Urinary bladder (tissue), 4 donors: ENCODE measurements around the gene IGSF9B. TPM values are rescaled to one million over a fixed set of nuclear protein-coding genes. Genes with fewer than 3 reads are reported as not detected.

Experiments
- DNase-seq: peaks from one replicate; pipeline ENCODE4 v3.0.0-alpha.2; 2015; ENCODE audit errors: extremely low spot score
- H3K27ac ChIP-seq: one replicate; pipeline ENCODE4 v1.5.1; 2013; ENCODE audit warnings: low read depth, mild to moderate bottlenecking, moderate library complexity
- H3K36me3 ChIP-seq: one replicate; pipeline ENCODE4 v1.6.1; 2013; ENCODE audit warnings: mild to moderate bottlenecking, moderate library complexity; ENCODE audit not compliant: insufficient read depth
- H3K4me1 ChIP-seq: one replicate; pipeline ENCODE4 v1.6.1; 2013; ENCODE audit warnings: mild to moderate bottlenecking, moderate library complexity; ENCODE audit not compliant: insufficient read depth
- H3K4me3 ChIP-seq: one replicate; pipeline ENCODE4 v1.5.1; 2013; ENCODE audit warnings: low read depth, low read length
- WGBS: extraction: QIAGEN DNeasy Blood & Tissue Kit; methylation state at CpG from one replicate; pipeline ENCODE4 v1.1.7; 2013; 5-methylcytosine and 5-hydroxymethylcytosine counted together
- polyA plus RNA-seq: library from polyadenylated mRNA; stranded (reverse); fragments of 200-250 nt; gene quantifications from one replicate; pipeline ENCODE4 v1.2.3, GENCODE V29; 2013
- total RNA-seq: library from RNA; depleted of rRNA; stranded (reverse); fragments of >200 nt; gene quantifications from one replicate; pipeline ENCODE4 v1.2.3, GENCODE V29; 2014
- donor health status: healthy with polysubstance abuse.
- donor health status: healthy.

Gene IGSF9B
- total and polyA plus RNA-seq, 2 donors: 11.4 to 14.0 TPM

DNA sequence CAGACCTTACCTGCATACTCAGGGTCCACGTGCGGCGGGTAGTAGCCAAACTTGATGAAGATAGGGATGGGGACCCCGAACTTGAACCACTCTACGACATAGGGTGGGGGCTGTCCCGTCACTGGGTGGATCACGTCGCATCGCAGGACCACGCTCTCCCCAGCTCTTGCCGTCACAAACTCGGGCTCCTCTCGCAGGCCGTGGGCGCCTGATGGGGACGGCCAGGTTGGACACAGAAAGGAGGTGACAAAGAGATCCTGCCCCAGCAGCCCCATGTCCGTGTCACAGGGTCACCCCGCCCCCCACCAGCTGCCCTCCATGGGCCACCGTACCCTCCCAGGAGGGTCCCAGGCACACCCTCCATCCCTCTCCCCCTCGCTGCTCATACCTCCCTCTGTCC is 10.7 kb downstream of the IGSF9B start:
- H3K4me3 ChIP-seq: no peak overlapping the region
- no peak for DNase-seq
- no peak overlapping the region for H3K27ac ChIP-seq
- WGBS: 80% methylated on average over 19 of the region's 20 CpGs
- H3K36me3 ChIP-seq: no peaks in the 10 kb centered on the region
- H3K4me1 ChIP-seq: no peaks in the 10 kb centered on the region

DNA sequence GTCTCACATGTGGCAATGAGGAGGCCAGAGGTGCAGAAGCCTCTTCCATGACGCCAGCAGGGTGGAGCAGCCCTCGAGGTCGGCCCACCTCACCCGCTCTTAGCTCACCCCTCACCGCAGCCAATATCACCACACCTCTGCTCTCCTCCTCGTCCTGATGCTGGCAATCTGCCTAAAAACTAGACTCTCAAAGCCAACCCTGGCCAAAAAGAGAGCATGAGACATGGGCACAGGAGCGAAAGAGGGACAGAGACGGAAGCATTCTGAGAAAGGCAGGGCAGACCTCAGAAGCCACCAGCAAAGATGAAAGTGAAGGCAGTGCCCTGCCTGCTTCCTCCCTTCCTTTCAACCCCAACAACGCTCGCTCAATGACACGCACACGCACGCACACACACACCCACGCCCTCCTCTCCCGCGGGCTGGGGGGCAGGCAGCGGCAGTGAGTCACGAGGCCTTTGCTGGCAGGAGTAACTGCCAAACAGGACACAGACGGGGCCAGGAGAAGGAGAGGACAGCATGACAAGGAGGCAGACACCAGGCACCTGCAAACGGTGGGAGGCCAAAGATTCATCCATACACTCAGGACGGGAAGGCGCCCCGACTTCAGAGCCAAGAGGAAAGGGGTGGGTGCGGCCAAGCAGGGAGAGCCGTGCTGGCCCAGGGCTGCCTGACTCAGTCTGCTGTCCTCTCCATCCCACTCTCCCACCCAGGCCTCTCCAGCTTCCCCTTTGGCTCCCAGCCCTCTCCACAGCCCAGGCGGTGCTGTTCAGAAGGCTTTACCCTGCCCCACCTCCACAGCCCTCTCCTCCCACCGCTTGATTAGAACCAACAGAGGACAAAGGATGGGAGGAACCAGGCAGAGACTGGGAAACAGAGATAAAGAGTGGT is 11.4 kb downstream of the IGSF9B start:
- DNase-seq: no peak
- Histone ChIP-seq H3K27ac (no peak overlapping the region), H3K4me3 (no peak overlapping the region), H3K36me3 (no peaks in the 10 kb centered on the region), H3K4me1 (no peaks in the 10 kb centered on the region)
- 50% methylated on average over 27 of the region's 27 CpGs for WGBS

DNA sequence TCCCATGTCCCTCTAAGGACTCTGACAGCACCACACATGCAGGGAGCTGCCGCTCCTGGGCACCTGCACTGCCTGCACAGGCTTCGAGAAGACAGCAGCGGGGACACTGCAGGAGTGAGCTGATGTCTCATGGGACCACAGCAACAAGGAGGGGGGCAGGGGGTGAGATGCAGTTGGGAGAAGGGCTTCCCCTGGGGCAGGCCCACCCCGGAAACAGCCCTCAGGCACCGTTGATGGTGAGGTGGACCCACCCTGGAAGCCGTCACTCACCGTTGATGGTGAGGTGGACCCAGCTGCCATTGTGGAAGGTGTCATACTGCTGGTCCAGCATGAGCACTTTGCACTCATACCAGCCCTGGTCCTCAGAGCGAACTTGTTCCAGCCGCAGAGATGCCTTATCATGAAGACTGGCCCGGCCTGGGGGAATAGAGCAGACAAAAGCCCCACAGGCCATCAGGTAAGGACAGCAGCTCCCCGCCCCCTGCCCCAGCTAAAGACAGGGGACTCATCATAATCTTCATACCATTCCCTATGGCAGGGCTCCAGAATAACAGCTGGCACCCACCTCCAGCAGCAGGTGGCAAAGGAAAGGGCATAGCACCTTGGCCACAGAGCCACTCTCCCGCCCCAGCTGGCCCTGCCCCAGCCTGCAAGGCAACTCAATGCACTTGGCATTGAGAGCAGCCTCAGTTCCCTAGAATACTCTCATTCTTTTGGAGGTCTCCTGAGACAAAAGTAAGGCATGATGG is 12.6 kb downstream of the IGSF9B start:
- H3K36me3 ChIP-seq: no peaks in the 10 kb centered on the region
- no peak overlapping the region for H3K27ac ChIP-seq
- no peaks in the 10 kb centered on the region for H3K4me1 ChIP-seq
- no peak overlapping the region for H3K4me3 ChIP-seq
- DNase-seq: no peak
- WGBS: 81% methylated on average over 12 of the region's 12 CpGs

DNA sequence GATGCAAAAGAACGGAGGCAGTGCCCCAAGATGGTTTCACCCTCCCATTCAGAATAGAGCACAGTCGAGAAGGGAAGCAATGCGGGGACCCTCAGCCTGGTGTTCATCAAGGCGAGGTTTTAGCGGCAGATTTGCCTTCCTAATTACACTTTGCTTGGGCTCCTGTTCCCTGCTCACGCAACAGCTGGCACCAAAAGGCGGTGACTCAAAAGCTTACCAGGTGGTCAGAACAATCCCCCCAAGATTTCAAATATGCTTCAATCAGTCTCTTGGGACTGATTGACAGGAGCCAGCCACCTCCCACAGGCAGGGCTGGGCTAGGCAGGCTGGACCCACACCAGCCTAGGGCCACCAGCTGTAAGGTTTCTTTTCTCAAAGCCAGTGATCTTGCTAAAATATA is 14.2 kb downstream of the IGSF9B start:
- no peak for DNase-seq
- H3K4me3 ChIP-seq: no peak overlapping the region
- H3K4me1 ChIP-seq: no peaks in the 10 kb centered on the region
- WGBS: 79% methylated on average over 7 of the region's 7 CpGs
- H3K27ac ChIP-seq: no peak overlapping the region
- no peaks in the 10 kb centered on the region for H3K36me3 ChIP-seq

DNA sequence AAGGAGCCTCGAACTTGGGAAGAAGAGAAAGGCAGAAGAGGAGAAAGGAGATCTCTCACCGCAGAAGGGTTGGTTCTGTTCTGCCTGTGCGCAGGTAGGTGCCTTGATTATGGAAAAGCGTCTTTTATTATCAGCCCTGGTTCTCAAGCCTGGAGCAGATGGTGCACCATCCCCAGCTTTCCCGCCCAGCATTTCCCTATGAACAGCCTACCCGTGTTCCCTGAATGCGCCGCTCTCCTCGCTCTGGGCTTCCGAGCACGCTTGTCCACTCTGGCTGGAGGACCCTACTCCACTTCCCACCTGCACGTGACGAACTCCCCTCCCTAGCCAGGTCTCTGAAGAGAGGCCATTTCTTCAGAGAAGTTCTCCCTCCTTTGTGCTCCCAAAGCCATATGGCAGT is 15.2 kb downstream of the IGSF9B start:
- Histone ChIP-seq H3K36me3 (no peaks in the 10 kb centered on the region), H3K4me3 (no peak overlapping the region), H3K27ac (no peak overlapping the region), H3K4me1 (no peaks in the 10 kb centered on the region)
- WGBS: 88% methylated on average over 13 of the region's 13 CpGs
- no peak for DNase-seq

DNA sequence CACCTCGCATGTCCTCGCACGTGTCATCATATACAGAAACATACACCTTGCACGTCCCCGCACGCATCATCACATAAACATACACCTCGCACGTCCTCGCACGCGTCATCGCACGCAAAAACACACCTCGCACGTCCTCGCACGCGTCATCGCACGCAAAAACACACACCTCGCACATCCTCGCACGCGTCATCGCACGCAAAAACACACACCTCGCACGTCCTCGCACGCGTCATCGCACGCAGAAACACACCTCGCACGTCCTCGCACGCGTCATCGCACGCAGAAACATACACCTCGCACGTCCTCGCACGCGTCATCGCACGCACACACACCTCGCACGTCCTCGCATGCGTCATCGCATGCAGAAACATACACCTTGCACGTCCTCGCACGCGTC is 16.7 kb downstream of the IGSF9B start:
- no peaks in the 10 kb centered on the region for H3K36me3 ChIP-seq
- 97% methylated on average over 56 of the region's 56 CpGs for WGBS
- no peak for DNase-seq
- H3K27ac ChIP-seq: no peak overlapping the region
- no peaks in the 10 kb centered on the region for H3K4me1 ChIP-seq
- no peak overlapping the region for H3K4me3 ChIP-seq

DNA sequence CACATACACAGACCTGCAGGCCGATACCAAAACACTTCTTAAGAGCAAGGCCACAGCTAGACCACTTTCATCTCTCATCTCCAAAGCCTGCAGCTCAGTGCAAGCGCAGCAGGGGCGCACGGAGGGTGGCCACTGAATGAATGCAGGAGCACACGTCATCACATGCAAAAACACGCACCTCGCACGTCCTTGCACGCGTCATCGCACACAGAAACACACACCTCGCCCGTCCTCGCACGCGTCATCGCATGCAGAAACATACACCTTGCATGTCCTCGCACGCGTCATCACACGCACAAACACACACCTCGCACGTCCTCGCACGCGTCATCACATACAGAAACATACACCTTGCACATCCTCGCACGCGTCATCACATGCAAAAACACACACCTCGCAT is 17.2 kb downstream of the IGSF9B start:
- H3K4me3 ChIP-seq: no peak overlapping the region
- H3K36me3 ChIP-seq: no peaks in the 10 kb centered on the region
- DNase-seq: no peak
- 97% methylated on average over 30 of the region's 30 CpGs for WGBS
- no peak overlapping the region for H3K27ac ChIP-seq
- H3K4me1 ChIP-seq: no peaks in the 10 kb centered on the region

DNA sequence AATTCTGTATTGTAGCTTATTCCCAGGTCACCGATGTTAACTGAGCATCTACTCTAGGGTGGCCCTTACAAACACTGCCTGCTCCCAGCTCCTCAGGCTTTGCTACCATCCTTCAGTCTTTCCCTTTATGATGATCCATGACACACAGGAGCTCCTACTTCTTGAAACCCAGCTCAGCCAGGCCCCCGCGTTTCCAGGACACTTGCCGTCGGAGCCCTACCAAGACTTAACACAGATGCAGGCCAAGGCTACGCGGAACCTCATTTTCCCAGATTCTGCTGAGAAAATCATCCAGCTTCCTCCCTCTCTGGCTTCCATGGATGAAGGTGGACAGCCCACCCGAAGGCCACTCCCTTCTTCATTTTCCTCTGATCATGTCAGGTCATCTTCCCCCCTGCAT is 18.6 kb downstream of the IGSF9B start:
- no peaks in the 10 kb centered on the region for H3K4me1 ChIP-seq
- H3K27ac ChIP-seq: no peak overlapping the region
- H3K4me3 ChIP-seq: no peak overlapping the region
- H3K36me3 ChIP-seq: no peaks in the 10 kb centered on the region
- WGBS: 95% methylated on average over 8 of the region's 8 CpGs
- no peak for DNase-seq

DNA sequence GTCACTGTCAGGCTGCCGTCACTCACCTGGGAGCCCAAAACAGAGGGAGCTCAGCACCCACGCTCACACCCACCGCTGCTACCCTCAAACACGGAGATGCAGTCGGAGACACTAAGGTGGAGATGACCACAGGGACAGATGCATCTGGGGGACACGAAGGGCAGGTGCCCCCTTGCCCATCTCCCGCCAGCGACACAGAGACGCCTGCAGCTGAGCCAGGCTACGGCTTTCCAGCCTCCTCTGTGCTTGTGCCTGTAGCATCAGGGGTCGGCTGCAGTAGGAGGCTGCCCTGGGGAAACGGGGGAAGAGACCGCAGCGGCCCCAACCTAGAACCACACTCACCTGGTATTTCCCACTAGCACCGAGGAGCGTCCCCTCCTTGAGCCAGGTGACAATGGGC is 19.3 kb downstream of the IGSF9B start:
- no peak for DNase-seq
- Histone ChIP-seq H3K27ac (no peak overlapping the region), H3K4me3 (no peak overlapping the region), H3K36me3 (no peaks in the 10 kb centered on the region), H3K4me1 (no peaks in the 10 kb centered on the region)
- WGBS: 93% methylated on average over 16 of the region's 16 CpGs

DNA sequence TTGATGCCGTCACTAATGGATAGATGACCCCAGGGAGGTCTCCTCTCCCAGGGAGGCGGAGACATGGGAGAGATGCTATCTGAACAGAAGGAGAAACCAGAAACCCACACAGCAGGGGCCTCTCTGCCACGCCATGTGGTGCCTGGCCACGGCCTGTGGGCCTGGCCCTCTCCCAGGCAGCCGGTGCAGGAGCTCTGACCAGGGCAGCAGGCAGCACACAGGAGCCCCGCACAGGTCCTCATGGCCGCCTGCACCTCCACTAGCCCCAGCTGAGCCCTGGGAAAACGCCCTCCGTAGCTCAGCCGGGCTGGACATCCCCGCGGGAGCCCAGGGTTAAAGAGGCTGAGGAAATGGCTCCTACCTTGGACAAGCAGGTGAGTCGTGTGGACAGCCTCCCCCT is 19.8 kb downstream of the IGSF9B start:
- no peak overlapping the region for H3K4me3 ChIP-seq
- WGBS: 74% methylated on average over 13 of the region's 13 CpGs
- no peak overlapping the region for H3K27ac ChIP-seq
- H3K36me3 ChIP-seq: no peaks in the 10 kb centered on the region
- H3K4me1 ChIP-seq: no peaks in the 10 kb centered on the region
- no peak for DNase-seq

DNA sequence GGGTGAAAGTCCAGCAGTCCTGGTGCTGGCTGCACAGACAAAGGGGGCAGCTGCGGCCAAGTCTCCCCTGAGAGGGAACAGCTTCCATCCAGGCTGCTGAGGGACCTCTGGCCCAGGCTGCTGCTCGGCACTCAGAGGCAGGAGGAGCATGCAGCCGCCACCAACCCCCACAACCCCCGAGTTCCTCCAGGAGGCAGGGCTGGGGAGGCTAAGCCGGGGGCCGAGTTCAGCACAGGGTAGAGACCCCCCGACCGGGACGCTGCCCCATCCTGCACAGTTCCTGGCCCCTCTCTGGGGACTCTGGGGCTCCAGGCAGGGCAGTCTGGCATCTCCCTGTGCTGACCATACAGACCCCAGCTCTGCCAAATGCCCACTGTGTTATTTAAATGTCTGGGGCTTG is 20.2 kb downstream of the IGSF9B start:
- no peaks in the 10 kb centered on the region for H3K36me3 ChIP-seq
- no peak overlapping the region for H3K4me3 ChIP-seq

DNA sequence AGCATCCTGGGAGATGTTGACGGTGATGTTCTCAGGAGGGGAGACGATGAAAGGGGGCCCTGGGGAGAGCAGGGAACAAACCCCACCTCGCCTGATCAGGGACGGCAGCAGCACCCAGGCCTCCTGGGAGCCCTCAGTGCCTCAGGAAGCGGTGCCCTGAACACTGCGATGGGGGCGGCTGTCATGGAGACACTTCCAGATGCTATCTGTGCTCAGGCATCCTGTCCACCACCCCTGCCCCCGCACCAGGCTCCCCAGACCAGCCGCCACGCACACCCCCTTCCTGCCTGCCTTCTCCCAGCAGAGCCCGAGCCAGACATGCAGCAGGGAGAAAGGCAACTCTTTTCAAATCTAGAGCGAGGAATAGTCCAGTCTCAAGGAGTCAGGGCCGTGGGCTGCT is 20.6 kb downstream of the IGSF9B start:
- no peak for DNase-seq
- Histone ChIP-seq H3K4me1 (no peaks in the 10 kb centered on the region), H3K27ac (no peak overlapping the region), H3K4me3 (no peak overlapping the region), H3K36me3 (no peaks in the 10 kb centered on the region)
- 59% methylated on average over 13 of the region's 13 CpGs for WGBS

More for the DNA sequence above, 20.2 kb downstream of the IGSF9B start:
- no peak overlapping the region for H3K27ac ChIP-seq
- DNase-seq: no peak
- no peaks in the 10 kb centered on the region for H3K4me1 ChIP-seq
- 55% methylated on average over 9 of the region's 9 CpGs for WGBS

DNA sequence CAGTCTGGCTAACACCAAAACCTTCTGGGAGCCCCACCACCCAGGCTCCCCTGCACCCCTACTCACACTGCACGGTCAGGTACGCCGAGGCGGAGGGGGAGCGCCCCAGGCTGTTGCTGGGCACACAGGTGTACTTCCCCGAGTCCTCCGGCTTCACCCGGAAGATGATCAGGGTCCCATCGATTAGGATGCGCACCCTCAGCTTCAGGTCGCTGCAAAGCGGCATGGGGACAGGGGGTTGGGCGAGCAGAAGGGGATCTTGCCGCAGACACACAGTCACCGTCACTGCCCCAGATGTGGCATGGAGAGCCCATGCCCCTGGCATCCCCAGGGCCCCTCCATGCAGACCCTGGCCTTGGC is 21.2 kb downstream of the IGSF9B start:
- no peak overlapping the region for H3K27ac ChIP-seq
- 95% methylated on average over 15 of the region's 15 CpGs for WGBS

More for the DNA sequence above, 21.2 kb downstream of the IGSF9B start:
- Histone ChIP-seq H3K36me3 (no peaks in the 10 kb centered on the region), H3K4me3 (no peak overlapping the region), H3K4me1 (no peaks in the 10 kb centered on the region)
- DNase-seq: no peak
